ENCODE data around the gene DAB1. TPM values are rescaled to one million over a fixed set of nuclear protein-coding genes. Genes with fewer than 3 reads are reported as not detected.

DAB1 gene
- total and polyA plus RNA-seq, 12 donors = 0.04 to 2.1 (median 0.59) TPM; not detected in 2

DNA sequence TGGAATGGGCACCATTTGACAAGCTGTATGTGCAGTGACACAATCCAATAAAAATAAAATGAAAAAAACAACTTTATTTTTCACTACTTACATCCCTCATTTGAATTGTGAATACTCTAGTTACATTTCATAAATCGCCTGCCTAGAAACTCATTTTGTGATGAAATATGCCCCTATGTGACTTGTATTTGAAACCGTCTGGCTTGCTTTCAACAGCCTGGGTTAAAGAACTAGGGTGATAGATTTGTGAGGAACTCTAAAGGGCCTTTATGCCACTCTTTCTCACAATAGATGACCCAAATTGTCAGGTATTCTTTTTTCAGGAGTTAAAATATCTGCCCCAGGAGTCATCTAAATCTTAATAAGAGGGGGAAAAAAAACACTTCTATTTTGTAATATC lies 137.9 kb downstream of the DAB1 start:
- Histone ChIP-seq H3K27me3 (no peaks in the 10 kb centered on the region), H3K36me3 (replicated peaks in 1 of 2) (no peaks in the 10 kb centered on the region), H3K4me1 (replicated peaks in 1 of 2) (no peaks in the 10 kb centered on the region), H3K27ac (no peak overlapping the region), H3K4me3 (no peak overlapping the region), H3K9me3 (replicated peaks in 1 of 3) (no peaks in the 10 kb centered on the region)
- intact Hi-C loops (cut with DNase I) = no loop called here
- DNase-seq = no peak
- no peak for TF ChIP-seq POLR2A (IDR thresholded peaks at IDR 0.05)
- TF ChIP-seq, protein P1, sequence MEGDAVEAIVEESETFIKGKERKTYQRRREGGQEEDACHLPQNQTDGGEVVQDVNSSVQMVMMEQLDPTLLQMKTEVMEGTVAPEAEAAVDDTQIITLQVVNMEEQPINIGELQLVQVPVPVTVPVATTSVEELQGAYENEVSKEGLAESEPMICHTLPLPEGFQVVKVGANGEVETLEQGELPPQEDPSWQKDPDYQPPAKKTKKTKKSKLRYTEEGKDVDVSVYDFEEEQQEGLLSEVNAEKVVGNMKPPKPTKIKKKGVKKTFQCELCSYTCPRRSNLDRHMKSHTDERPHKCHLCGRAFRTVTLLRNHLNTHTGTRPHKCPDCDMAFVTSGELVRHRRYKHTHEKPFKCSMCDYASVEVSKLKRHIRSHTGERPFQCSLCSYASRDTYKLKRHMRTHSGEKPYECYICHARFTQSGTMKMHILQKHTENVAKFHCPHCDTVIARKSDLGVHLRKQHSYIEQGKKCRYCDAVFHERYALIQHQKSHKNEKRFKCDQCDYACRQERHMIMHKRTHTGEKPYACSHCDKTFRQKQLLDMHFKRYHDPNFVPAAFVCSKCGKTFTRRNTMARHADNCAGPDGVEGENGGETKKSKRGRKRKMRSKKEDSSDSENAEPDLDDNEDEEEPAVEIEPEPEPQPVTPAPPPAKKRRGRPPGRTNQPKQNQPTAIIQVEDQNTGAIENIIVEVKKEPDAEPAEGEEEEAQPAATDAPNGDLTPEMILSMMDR (IDR thresholded peaks at IDR 0.05) = no peak
- WGBS, 4 donors = 56 to 61% (median 60%) methylated on average over 2 of the region's 2 CpGs

DNA sequence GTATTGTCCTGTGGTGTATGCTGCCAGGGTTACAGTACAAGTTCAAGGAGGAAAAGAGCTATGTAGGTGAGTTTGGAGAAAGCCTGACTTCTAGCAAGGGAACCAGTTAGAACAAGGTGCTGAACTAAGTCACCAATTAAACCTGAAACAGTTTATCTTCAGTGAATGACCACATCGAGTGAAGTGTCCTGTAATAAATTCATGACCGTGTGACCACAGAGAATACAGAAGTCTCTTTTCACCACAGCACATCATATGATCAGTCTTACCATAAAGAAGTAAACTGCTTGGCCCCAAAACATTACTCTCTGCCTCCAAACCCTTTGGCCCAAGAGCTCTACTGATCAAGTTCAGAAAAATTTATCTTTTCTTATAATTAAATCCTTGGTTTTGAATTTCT lies 141.4 kb downstream of the DAB1 start:
- no peak for TF ChIP-seq POLR2A (IDR thresholded peaks at IDR 0.05)
- TF ChIP-seq, protein P1 (IDR thresholded peaks at IDR 0.05) = no peak
- H3K27me3 ChIP-seq = no peaks in the 10 kb centered on the region
- no peaks in the 10 kb centered on the region for H3K9me3 ChIP-seq (replicated peaks in 1 of 3)
- H3K4me1 ChIP-seq (replicated peaks in 1 of 2) = no peaks in the 10 kb centered on the region
- intact Hi-C loops (cut with DNase I) = no loop called here
- H3K4me3 ChIP-seq = no peak overlapping the region
- no peaks in the 10 kb centered on the region for H3K36me3 ChIP-seq (replicated peaks in 1 of 2)
- DNase-seq = no peak
- H3K27ac ChIP-seq = no peak overlapping the region
- WGBS, 4 donors = 48 to 56% (median 53%) methylated on average over 2 of the region's 2 CpGs

DNA sequence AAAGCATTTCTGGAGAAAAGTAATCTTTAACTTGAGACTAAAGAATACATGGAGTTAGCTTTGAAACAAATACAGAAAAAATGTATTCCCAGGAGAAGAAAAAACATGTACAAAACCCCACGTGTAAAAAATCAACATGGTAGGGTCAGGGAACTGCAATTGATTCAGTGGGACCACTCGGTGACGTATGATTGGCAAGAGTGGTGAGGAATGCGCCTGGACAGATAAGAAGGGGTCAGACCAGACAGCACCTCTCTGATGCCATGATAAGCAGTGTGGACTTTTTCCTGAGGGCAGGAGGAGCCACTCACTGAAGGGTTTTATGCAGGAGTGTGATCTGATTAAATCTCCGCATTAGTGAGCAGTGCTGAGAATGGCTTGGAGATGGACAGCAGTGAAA lies 142.5 kb downstream of the DAB1 start:
- intact Hi-C loops (cut with DNase I) = no loop called here

GRCh38 chr1:57279909-57280666 lies 143.8 kb downstream of the DAB1 start:
- no peaks in the 10 kb centered on the region for H3K9me3 ChIP-seq (replicated peaks in 1 of 3)
- H3K27ac ChIP-seq = no peak overlapping the region
- H3K4me3 ChIP-seq = no peak overlapping the region
- no peaks in the 10 kb centered on the region for H3K27me3 ChIP-seq
- intact Hi-C loops (cut with DNase I) = no loop called here
- TF ChIP-seq, protein P1 (IDR thresholded peaks at IDR 0.05) = no peak
- no peaks in the 10 kb centered on the region for H3K4me1 ChIP-seq (replicated peaks in 1 of 2)
- H3K36me3 ChIP-seq (replicated peaks in 1 of 2) = no peaks in the 10 kb centered on the region
- DNase-seq = no peak
- WGBS, 4 donors = 53 to 74% (median 65%) methylated on average over 3 of the region's 3 CpGs

More for the DNA sequence above, 142.5 kb downstream of the DAB1 start:
- 56 to 66% (median 58%) methylated on average over 5 of the region's 5 CpGs for WGBS, 4 donors
- no peak overlapping the region for H3K4me3 ChIP-seq
- no peak for TF ChIP-seq POLR2A (IDR thresholded peaks at IDR 0.05)
- TF ChIP-seq, protein P1 (IDR thresholded peaks at IDR 0.05) = no peak
- H3K4me1 ChIP-seq (replicated peaks in 1 of 2) = no peaks in the 10 kb centered on the region
- no peak overlapping the region for H3K27ac ChIP-seq
- no peaks in the 10 kb centered on the region for H3K9me3 ChIP-seq (replicated peaks in 1 of 3)
- no peaks in the 10 kb centered on the region for H3K27me3 ChIP-seq
- no peak for DNase-seq
- no peaks in the 10 kb centered on the region for H3K36me3 ChIP-seq (replicated peaks in 1 of 2)
